Uterine smooth muscle cell (primary cell): ENCODE data around the gene RBP5. TPM values are rescaled to one million over a fixed set of nuclear protein-coding genes. Genes with fewer than 3 reads are reported as not detected.

Experiments
- total RNA-seq: library from RNA; depleted of rRNA; stranded (reverse); fragments of >200 nt; gene quantifications from 2 replicates; pipeline ENCODE4 v1.2.3, GENCODE V29; 2014

The RBP5 gene, protein sequence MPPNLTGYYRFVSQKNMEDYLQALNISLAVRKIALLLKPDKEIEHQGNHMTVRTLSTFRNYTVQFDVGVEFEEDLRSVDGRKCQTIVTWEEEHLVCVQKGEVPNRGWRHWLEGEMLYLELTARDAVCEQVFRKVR
- 0.12 TPM in 1 of 2 replicates, not detected in the other for total RNA-seq

GRCh38 chr12:7128681-7129286 is at the start of gene RBP5:
RBP5 (minus strand) TSS chr12:7128889; CDS start chr12:7128775, 114 bp downstream.

GRCh38 chr12:7129872-7130691 is 1.4 kb upstream of the RBP5 start, which contains the start of gene CLSTN3:
CLSTN3 (plus strand) TSS chr12:7130371; CDS start chr12:7130649, 278 bp downstream.

GRCh38 chr12:7108796-7109571 is 19.7 kb downstream of the RBP5 start, which contains the start of gene C1RL:
C1RL (minus strand) TSS chr12:7109214; CDS start chr12:7109180, 34 bp downstream.

DNA sequence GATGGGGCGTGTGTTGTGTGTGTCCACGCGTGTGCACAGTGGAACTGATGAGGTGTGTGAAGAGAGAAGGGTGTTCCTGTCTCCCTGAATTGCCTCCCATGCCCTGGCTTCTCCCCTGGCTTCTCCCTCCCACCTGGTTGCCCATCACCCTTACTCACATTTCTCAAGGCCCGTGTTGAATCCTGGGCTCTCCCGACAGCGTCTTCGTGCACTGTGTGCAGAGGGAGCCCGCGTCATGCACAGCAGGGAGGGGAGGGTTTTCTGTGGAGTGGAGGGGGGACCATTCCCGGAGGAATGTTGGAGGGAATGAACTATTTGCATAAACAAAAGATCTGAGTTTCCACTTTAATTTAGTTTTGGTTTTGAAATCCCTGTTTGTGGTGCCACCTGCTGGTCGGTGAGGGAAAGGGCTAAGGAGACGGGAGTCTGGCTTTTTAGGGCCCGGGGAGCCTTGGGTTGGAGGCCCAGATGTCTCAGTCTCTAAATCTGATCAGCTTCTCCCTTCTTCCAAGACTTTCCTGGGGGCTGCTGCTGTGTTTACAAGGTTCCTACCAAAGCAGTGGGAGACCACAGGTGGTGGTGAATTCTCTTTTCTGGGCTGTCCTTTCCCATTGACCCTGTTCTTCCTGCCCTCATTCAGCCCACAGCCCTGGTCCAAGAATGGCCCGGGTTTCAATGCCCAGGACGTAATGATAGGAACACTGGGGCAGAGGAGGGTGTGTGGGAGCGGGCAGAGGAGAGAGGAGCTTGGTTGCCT is 36.3 kb downstream of the RBP5 start, which contains the start of gene C1R:
Gene C1R, minus strand, starts transcription at position 217 of the 757 bp plus-strand sequence. Its CDS starts 57 bp downstream, at position 160.

Other genes with a start within 250 kb of the RBP5 start
- 8.6 and 14.4 TPM in 2 replicates for gene LRRC23, start 224.1 kb downstream of the RBP5 start, total RNA-seq
- 29.0 and 38.4 TPM in 2 replicates for gene ENO2, start 214.3 kb downstream of the RBP5 start, total RNA-seq
- 15.7 and 22.4 TPM in 2 replicates for gene ATN1, start 200.9 kb downstream of the RBP5 start, total RNA-seq
- gene RNU7-1, start 185.1 kb downstream of the RBP5 start, total RNA-seq = not detected in 2 replicates
- 60.8 and 143 TPM in 2 replicates for gene C12orf57, start 184.9 kb downstream of the RBP5 start, total RNA-seq
- gene PTPN6, start 177.5 kb downstream of the RBP5 start, total RNA-seq = 0.11 TPM in 1 of 2 replicates, not detected in the other
- gene PHB2, start 158.2 kb downstream of the RBP5 start, total RNA-seq = 155 and 196 TPM in 2 replicates
- gene EMG1, start 158.0 kb downstream of the RBP5 start, total RNA-seq = 43.5 and 72.2 TPM in 2 replicates
- gene LPCAT3, start 110.4 kb downstream of the RBP5 start, total RNA-seq = 7.2 and 7.7 TPM in 2 replicates
- 72.8 and 248 TPM in 2 replicates for gene C1S, start 68.2 kb downstream of the RBP5 start, total RNA-seq
- 27.1 and 114 TPM in 2 replicates for gene C1R, start 36.4 kb downstream of the RBP5 start, total RNA-seq
- gene C1RL, start 19.7 kb downstream of the RBP5 start, total RNA-seq = 17.4 and 30.1 TPM in 2 replicates
- 9.3 and 20.7 TPM in 2 replicates for gene CLSTN3, start 1.5 kb upstream of the RBP5 start, total RNA-seq
- gene PEX5, start 60.8 kb upstream of the RBP5 start, total RNA-seq = 30.1 and 31.9 TPM in 2 replicates
- gene ACSM4, start 175.2 kb upstream of the RBP5 start, total RNA-seq = not detected in 2 replicates